Sigmoid colon (tissue), 7 donors: ENCODE results near the gene HDAC9. TPM values are rescaled to one million over a fixed set of nuclear protein-coding genes. Genes with fewer than 3 reads are reported as not detected.

Experiments used
- DNase-seq: peaks from one replicate; pipeline ENCODE4 v3.0.0-alpha.2; 2019
- H3K27ac ChIP-seq, 4 donors: fragments of 200-600 bp; sonication (generic); one replicate each; pipeline ENCODE4 v1.5.1; 2016 to 2019; ENCODE audit warnings: mild to moderate bottlenecking in 1 of 4
- H3K27me3 ChIP-seq, 3 donors: fragments of 200-600 bp; sonication (generic); one replicate each; pipeline ENCODE4 v1.5.1; 2019; ENCODE audit warnings: mild to moderate bottlenecking in 1 of 3
- H3K36me3 ChIP-seq, 4 donors: fragments of 200-600 bp; sonication (generic); one replicate each; pipeline ENCODE4 v1.5.1; 2016 to 2019
- H3K4me1 ChIP-seq, 4 donors: fragments of 200-600 bp; sonication (generic); one replicate each; pipeline ENCODE4 v1.5.1; 2017 to 2019
- H3K4me3 ChIP-seq, 4 donors: fragments of 200-600 bp; sonication (generic); one replicate each; pipeline ENCODE4 v1.5.1; 2017 to 2019; ENCODE audit warnings: mild to moderate bottlenecking in 2 of 4, moderate library complexity in 1 of 4
- H3K9me3 ChIP-seq, 4 donors: fragments of 200-600 bp in 3 of 4; sonication (generic) in 3 of 4; one replicate each; pipeline versions ENCODE4 v1.5.1 to v1.6.1; 2013 to 2019
- CTCF ChIP-seq, 4 experiments: fragments of 450-650 bp in 3 of 4; fragments of 200-600 bp in 1 of 4; IDR thresholded peaks; one replicate each; pipeline ENCODE4 v1.5.1; 2016 to 2019; ENCODE audit warnings: antibody characterized with exemption in 4 of 4, mild to moderate bottlenecking in 3 of 4, moderate library complexity in 2 of 4
- EP300 ChIP-seq, 4 donors: sonication (generic); formaldehyde crosslinking; IDR thresholded peaks; one replicate each; pipeline ENCODE4 v1.6.1; 2017; ENCODE audit warnings: antibody characterized with exemption in 4 of 4
- POLR2A ChIP-seq, 2 donors: fragments of 450-650 bp; IDR thresholded peaks; one replicate each; pipeline ENCODE4 v1.6.1; 2016; ENCODE audit warnings: antibody characterized with exemption in 2 of 2, mild to moderate bottlenecking in 2 of 2, moderate library complexity in 2 of 2
- POLR2AphosphoS5 ChIP-seq, 4 donors: sonication (generic); formaldehyde crosslinking; IDR thresholded peaks; one replicate each; pipeline ENCODE4 v1.6.1; 2017; ENCODE audit warnings: antibody characterized with exemption in 4 of 4
- WGBS, 2 donors: extraction: QIAGEN DNeasy Blood & Tissue Kit; methylation state at CpG; one replicate each; pipeline ENCODE4 v1.1.7; 2013; 5-methylcytosine and 5-hydroxymethylcytosine counted together
- intact Hi-C: fragments of 100-400 bp; cut with DNase I; formaldehyde crosslinking; loops from one replicate; pipeline ENCODE4 v1.15.1; 2023
- polyA plus RNA-seq, 3 donors: library from polyadenylated mRNA; stranded (reverse); fragments of 200-250 nt; gene quantifications; one replicate each; pipeline ENCODE4 v1.2.3, GENCODE V29; 2013
- total RNA-seq, 4 donors: library from RNA; depleted of rRNA; stranded (reverse); fragments of >200 nt; gene quantifications; one replicate each; pipeline ENCODE4 v1.1.0, GENCODE V29; 2016
- donor health status: healthy with polysubstance abuse.
- donor health status: Bipolar disorder and iron deficiency.
- donor health status: healthy.

HDAC9 gene
- total and polyA plus RNA-seq, 7 donors: 2.4 to 38.2 (median 22.2) TPM

GRCh38 chr7:18995270-18995671, 499.7 kb downstream of the HDAC9 start:
- intact Hi-C loops: no loop called here
- Histone ChIP-seq H3K4me1 (peaks cover 0 to 10% (median 0%) of the 10 kb centered on the region in 4 donors), H3K27me3 (no peaks in the 10 kb centered on the region), H3K4me3 (no peak overlapping the region), H3K9me3 (no peaks in the 10 kb centered on the region), H3K27ac (no peak overlapping the region), H3K36me3 (no peaks in the 10 kb centered on the region)
- WGBS, 2 donors: 87% methylated on average over 3 of the region's 3 CpGs
- DNase-seq: no peak
- TF ChIP-seq POLR2A (IDR thresholded peaks at IDR 0.05) (no peak), POLR2AphosphoS5 (IDR thresholded peaks at IDR 0.05) (no peak), EP300 (IDR thresholded peaks at IDR 0.05) (no peak), CTCF (IDR thresholded peaks at IDR 0.05) (no peak)

- no peaks in the 10 kb centered on the region for H3K9me3 ChIP-seq
Measured at GRCh38 chr7:18995811-18996426, 500.4 kb downstream of the HDAC9 start.

DNA sequence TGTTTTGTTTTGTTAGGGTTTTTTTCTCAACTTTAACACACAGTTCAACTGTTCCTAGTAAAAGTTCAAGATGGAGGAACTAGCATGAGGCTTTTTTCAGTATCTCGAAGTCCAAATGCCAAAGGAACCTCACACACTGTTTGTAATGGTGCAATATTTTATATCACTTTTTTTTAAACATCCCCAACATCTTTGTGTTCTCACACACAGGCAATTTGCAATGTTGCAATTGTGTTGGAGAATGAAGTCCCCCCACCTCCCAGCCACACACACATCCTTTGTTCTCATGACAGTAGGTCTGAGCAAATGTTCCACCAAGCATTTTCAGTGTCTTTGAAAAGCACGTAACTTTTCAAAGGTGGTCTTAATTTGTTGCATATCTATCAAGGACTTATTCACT, 501.0 kb downstream of the HDAC9 start:
- no peak for TF ChIP-seq EP300 (IDR thresholded peaks at IDR 0.05)
- TF ChIP-seq CTCF (IDR thresholded peaks at IDR 0.05): no peak
- no peak for TF ChIP-seq POLR2A (IDR thresholded peaks at IDR 0.05)
- no peaks in the 10 kb centered on the region for H3K9me3 ChIP-seq
- H3K36me3 ChIP-seq: no peaks in the 10 kb centered on the region
- intact Hi-C loops: no loop called here
- 57 to 84% methylated on average over 2 of the region's 2 CpGs for WGBS, 2 donors
- peaks cover 0 to 10% (median 0%) of the 10 kb centered on the region in 4 donors for H3K4me1 ChIP-seq
- no peak overlapping the region for H3K27ac ChIP-seq
- DNase-seq: no peak
- H3K4me3 ChIP-seq: no peak overlapping the region
- H3K27me3 ChIP-seq: no peaks in the 10 kb centered on the region

More at GRCh38 chr7:18995811-18996426, 500.4 kb downstream of the HDAC9 start:
- WGBS, 2 donors: 61 to 72% methylated on average over 5 of the region's 5 CpGs
- H3K36me3 ChIP-seq: no peaks in the 10 kb centered on the region
- no peak overlapping the region for H3K27ac ChIP-seq
- H3K27me3 ChIP-seq: no peaks in the 10 kb centered on the region
- intact Hi-C loops: no loop called here
- peaks cover 0 to 10% (median 0%) of the 10 kb centered on the region in 4 donors for H3K4me1 ChIP-seq
- no peak overlapping the region for H3K4me3 ChIP-seq
- DNase-seq: no peak
- TF ChIP-seq POLR2A (IDR thresholded peaks at IDR 0.05) (no peak), POLR2AphosphoS5 (IDR thresholded peaks at IDR 0.05) (no peak), CTCF (IDR thresholded peaks at IDR 0.05) (no peak), EP300 (IDR thresholded peaks at IDR 0.05) (no peak)

GRCh38 chr7:18997477-18998150, 502.1 kb downstream of the HDAC9 start:
- DNase-seq: no peak
- intact Hi-C loops: no loop called here
- H3K36me3 ChIP-seq: no peaks in the 10 kb centered on the region
- H3K9me3 ChIP-seq: no peaks in the 10 kb centered on the region
- H3K4me1 ChIP-seq: peaks cover 0 to 10% (median 0%) of the 10 kb centered on the region in 4 donors
- WGBS, 2 donors: 95 to 98% methylated on average over 1 of the region's 1 CpG
- no peaks in the 10 kb centered on the region for H3K27me3 ChIP-seq
- no peak overlapping the region for H3K27ac ChIP-seq
- H3K4me3 ChIP-seq: no peak overlapping the region
- TF ChIP-seq CTCF (IDR thresholded peaks at IDR 0.05) (no peak), POLR2A (IDR thresholded peaks at IDR 0.05) (no peak), POLR2AphosphoS5 (IDR thresholded peaks at IDR 0.05) (no peak), EP300 (IDR thresholded peaks at IDR 0.05) (no peak)
